GM21515 (cell line): ENCODE results near the gene FRMD3.

ENCODE experiments used
- ATAC-seq: cut with Tn5 transposase; IDR thresholded peaks from one replicate; pipeline ENCODE4 v1.9.1; 2021; ENCODE audit not compliant: unreplicated experiment

The FRMD3 gene

DNA sequence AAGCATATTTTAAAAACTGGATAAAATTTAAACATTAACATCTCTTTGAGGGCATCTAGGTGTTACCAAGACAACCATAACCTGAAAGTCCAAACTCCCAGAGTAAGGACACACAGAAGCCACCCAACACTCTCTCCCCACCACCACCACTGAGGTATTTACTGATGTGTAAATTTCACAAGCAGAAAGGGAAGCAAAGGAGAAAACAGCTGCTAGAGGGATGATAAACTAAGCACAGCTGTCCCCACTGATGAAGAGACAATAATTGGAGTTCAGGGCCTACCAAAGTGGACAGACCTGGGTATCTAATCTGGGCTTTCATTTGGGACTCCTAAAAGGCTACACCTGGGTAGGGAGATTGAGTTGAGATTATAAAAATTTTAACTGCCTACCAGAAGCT lies 63.6 kb downstream of the FRMD3 start:
- no peak for ATAC-seq

DNA sequence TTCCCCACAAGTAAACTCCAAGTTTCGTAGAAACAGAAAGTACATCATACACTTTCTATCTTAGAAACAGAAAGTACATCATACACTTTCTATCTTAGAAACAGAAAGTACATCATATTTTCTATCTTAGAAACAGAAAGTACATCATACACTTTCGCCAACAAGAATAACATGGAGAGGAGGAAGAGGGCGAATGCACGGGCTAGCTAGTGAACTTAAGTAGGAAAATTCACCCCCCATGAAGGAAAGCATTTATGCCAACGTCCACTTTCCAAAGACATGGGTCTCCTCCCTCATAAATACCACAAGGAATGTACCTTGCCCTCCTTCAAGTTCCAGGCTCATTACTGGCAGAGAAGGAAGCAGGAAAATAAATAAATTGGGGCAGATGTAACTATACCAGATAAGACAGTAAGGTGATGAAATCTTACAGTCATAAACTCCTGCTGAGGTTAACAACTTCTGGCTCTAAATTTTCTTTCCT lies 64.7 kb downstream of the FRMD3 start:
- ATAC-seq, result peak; percentile 95

GRCh38 chr9:83472764-83473163 lies 65.4 kb downstream of the FRMD3 start:
- ATAC-seq, result no peak

- no peak for ATAC-seq
These were observed 66.0 kb downstream of the FRMD3 start for GRCh38 chr9:83472221-83472665.

DNA sequence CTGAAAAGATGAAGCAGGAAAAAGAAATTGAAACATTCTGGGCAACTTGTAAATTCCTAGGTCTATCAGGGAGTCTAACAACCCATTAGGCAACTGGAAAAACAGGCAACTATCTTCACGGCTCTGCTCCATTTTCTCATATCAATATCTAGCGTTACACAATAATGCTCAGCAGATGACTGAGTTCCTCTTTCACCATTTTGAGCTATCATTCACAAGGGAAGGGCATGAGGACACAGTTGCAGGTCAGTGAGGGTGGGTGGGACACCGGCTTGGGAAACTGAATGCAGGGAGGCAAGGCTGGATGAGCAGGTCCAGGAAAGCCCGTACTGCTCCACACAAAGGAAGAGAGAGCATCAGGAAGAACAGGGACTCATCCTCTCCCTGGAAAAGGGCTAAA lies 67.0 kb downstream of the FRMD3 start:
- ATAC-seq, result no peak

- no peak for ATAC-seq
These were observed 68.5 kb downstream of the FRMD3 start for GRCh38 chr9:83469722-83470121.

DNA sequence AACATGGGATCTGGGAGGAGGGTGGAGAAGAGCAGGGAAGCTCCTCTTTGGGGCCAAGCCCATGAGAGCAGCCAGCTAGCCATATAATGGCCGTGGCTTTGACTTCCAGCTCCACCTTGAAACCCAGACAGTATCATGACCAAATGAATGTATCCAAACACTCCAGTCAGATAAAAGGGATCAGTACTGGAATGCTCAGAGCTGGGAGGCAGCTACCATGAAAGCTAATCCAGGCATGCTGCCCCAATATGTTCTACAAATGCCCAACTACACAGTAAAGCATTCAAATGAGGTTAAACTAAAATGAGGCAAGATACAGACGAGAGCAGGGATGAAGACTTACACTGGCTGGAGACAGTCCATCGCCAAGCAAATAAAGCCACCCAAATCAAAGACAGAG lies 69.4 kb downstream of the FRMD3 start:
- ATAC-seq, result no peak

DNA sequence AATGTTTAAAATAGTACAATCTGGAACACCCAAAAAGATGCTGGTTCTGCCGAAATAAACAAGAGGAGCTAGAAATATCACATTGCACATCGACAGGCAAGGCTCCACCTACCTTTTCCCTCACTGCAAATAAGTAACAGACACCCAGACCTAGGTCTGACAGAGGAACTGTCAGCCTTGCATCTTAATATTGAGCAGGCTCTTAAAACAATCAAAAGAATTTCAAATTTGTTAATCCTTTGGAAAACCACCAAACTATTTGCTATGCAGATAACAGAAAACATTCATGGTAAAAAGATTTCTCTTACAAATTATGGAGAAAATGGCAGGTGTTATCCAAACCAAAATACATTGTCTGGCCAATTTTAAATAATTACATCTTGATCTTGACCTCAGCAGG lies 71.3 kb downstream of the FRMD3 start:
- no peak for ATAC-seq

DNA sequence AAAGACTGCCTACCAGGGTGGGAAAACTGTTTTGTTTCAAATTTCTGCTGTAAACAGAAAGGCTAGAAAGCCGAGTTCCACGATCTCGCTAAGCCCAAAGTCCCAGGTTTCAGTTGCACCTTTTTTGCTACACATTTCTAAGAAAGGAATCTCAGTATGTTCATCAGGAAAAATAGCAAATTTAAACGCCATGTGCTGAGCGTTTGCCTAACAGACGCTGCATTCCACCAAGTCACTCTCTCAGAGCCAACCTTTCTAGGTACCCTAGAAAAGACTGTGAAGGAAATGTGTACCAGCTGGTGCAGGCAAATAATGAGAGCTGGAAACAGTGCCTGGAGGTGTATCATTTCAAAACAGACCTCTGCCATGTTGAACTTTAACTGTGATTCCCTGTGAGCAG lies 71.8 kb downstream of the FRMD3 start:
- ATAC-seq, result no peak

- no peak for ATAC-seq
These were observed 78.4 kb downstream of the FRMD3 start for GRCh38 chr9:83459830-83460229.

- ATAC-seq, result no peak
These were observed 79.7 kb downstream of the FRMD3 start for GRCh38 chr9:83458530-83458929.

DNA sequence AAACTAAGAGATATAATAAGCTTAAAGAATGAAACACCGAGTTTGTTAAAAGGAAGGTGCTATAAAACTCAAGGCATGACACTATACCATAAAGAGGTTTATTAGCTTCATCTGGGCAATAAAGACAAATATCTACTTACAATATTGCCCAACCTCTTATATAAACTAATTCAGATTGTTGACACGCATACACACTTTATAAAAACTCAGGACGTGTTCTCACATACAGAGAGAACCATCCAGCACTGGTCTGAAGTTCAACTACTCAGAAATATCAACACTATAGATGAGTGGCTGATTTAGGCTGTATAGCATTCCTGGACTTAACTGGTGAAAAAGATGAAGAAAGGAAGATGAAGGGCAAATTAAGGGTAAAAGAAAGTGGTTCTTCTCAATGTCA lies 81.2 kb downstream of the FRMD3 start:
- ATAC-seq, result no peak

- no peak for ATAC-seq
These were observed 82.0 kb downstream of the FRMD3 start for GRCh38 chr9:83456226-83456625.

GRCh38 chr9:83454076-83454475 lies 84.1 kb downstream of the FRMD3 start:
- ATAC-seq, result no peak

GRCh38 chr9:83451308-83451707 lies 86.9 kb downstream of the FRMD3 start:
- ATAC-seq, result no peak

DNA sequence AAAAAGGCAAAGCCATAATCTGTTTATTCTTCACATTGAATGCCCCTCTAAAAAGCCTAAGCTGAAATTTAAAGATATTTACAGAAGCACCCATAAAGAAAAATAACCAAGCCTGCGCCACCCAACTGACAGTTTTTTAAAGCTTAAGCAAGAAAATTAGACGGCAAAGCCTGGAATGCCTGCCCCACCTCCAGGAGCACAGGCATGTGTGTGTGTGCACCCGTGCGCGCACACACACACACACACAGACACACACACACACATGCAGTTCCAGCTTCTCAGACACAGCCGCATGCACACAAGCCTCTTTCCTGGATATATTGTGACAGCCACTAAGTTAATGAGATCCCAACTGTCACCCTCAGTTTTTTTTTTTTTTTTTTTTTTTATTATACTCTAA lies 88.2 kb downstream of the FRMD3 start:
- no peak for ATAC-seq

DNA sequence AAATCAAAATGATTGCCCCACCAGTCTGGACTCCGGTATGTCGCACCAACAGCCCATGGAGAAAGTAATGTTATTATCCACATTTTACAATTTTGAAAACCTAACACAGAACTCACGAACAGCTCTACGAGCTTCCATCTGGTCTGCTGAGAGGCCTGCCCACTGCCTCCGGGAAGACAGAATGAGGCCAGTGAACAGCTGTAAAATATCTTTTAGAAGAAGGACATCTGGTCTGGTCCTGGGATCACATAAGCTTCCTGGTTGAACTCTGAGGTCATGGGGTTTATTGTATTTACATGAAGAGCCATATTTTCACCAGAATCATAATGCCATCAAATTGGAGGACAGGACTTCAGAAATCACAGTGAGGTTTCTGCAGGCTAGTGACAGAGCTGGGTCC lies 89.0 kb downstream of the FRMD3 start:
- ATAC-seq, result no peak

DNA sequence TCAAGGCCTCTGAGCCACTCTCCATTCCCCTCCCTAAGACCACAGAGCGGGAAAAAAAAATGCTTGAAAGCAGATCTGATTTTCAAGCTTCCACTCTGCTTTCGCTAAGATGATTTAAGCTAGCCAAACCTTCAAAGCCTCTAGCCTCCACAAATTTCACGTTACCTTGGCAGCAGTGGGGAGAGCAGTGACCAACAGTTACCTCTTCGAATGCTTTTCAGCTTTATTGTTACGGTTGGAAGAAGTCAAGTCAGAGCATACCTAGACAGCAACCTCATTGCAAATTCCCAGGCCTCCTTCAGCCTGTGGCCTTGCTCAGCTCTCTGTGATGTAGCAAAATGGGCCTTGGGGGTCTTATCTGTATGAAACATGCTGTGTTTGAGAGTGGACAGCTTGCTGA lies 89.6 kb downstream of the FRMD3 start:
- no peak for ATAC-seq

DNA sequence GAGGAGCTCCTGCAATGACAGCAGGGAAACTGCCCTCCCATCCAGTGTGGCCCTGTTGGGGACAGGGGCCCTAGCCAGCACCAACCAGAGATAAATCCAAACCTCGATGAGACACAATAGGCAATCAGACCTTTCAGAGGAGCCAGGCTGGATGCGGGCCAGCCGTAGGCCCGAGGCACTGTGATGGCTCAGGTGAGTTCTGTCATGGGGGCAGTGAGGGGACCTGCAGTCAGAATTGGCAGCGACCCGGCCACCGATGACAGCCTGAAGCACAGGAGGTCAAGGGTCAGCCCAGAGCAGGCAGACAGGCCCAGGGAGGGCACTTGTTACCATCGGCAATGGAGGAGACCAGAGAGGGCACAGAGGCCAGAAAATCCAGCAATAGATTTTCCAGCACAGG lies 90.8 kb downstream of the FRMD3 start:
- ATAC-seq, result no peak

GRCh38 chr9:83445703-83446265 lies 92.4 kb downstream of the FRMD3 start:
- no peak for ATAC-seq

- ATAC-seq, result no peak
These were observed 94.1 kb downstream of the FRMD3 start for GRCh38 chr9:83444110-83444509.

- ATAC-seq, result no peak
These were observed 96.8 kb downstream of the FRMD3 start for GRCh38 chr9:83441390-83441789.

DNA sequence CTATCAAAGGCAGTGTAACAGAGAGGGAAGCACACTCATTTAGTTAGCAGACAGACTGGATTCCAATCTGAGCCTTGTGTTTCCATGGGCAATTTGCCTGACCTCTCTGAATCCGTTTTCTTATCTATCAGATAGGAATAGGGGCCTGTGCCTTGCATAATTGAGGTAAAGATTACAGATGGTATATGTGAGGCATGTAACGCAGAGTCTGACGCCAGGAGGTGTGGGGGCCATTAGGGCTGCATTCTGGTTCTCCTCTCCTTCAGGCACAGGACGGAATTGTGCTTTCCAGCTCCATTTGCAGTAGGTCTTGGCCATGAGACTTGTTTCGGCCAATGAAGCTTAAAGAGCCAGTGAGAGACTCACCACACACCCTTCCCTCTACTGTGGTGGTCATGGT lies 97.6 kb downstream of the FRMD3 start:
- ATAC-seq, result no peak

DNA sequence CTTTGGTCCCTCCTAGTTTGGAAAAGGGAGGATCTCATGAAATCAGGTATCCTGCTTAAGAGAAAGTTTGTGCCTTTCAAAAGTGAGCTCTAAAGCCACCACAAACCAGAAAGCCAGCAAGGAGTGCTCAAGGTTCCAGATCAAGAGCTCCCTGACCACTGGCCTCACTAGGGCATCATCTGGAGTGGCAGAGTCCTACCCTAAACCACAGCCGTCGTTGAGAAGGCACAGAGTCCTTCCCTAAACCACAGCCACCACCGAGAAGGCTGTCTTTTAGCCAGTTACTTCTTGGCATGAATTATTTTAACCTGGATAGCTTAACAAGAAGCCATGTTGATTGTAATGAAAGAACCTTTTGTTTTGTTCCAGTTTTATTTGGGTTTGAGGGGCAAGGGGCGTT lies 102.9 kb downstream of the FRMD3 start:
- ATAC-seq, result no peak
